NCI-H2196 (cell line): ENCODE results near the gene ZFAND3.

Source experiments
- DNase-seq: peaks from one replicate; lab custom pipeline; 2025; ENCODE audit not compliant: unreplicated experiment; lab: John Stamatoyannopoulos, UW

The ZFAND3 gene

DNA sequence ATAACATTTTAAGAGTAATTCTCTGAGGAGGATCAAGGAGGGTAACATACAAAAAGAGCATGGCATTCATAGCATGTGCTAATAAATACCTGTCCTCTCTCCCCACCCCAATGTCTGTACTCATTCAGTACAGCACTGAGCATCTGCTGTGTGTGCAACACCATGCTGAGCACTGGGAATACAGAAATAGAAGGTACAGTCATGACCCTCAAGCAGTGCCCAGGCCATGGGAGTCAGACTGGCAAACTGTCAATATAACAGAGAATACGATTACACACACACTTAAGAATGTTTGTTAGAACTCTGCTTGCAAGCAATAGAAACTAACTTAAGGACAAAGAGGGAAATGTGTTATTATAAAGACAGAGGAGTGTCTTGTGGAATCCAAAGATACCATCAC lies 24.7 kb upstream of the ZFAND3 start:
- DNase-seq = no peak

GRCh38 chr6:37798436-37799262 lies 20.9 kb upstream of the ZFAND3 start:
- DNase-seq = no peak

- DNase-seq = no peak
These were observed 20.3 kb upstream of the ZFAND3 start for GRCh38 chr6:37799263-37799644.

- no peak for DNase-seq
These were observed 18.6 kb upstream of the ZFAND3 start for GRCh38 chr6:37800703-37801604.

DNA sequence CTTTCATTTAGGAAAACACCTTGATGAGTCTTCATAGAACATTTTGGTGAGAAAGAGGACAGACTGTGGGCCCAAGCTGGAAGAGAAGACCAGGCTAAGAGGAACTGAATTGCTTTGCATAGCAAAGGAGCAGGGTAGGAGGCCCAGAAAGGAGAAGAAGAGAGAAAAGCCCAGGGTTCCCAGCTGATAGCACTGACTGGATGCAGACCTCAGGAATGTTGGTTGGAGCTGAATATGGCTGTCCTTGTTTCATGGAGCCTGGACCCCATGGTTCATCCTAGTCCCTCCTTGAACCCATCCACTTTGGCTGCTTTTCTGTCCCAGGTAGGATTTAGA lies 18.0 kb upstream of the ZFAND3 start:
- no peak for DNase-seq

GRCh38 chr6:37802810-37803209 lies 16.7 kb upstream of the ZFAND3 start:
- no peak for DNase-seq

DNA sequence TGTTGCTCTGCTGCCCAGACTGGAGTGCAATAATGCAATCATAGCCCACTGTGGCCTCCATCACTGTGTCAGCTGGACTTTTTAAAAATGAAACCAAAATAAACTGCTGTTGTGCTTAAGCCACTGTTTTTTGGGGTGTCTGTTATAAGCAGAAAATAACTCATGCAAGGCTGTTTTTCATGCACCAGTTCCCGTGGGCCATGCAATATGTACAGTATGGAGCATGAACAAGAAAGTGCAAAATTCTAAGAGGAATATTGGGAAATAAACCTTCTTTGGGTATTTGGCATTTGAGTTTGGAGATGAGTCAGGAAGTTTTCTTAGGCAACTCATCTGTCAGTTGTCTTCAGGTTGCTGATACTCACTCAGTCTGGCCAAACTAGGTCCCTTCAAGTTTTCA lies 14.9 kb upstream of the ZFAND3 start:
- DNase-seq = no peak

GRCh38 chr6:37806213-37806612 lies 13.3 kb upstream of the ZFAND3 start:
- DNase-seq = no peak

DNA sequence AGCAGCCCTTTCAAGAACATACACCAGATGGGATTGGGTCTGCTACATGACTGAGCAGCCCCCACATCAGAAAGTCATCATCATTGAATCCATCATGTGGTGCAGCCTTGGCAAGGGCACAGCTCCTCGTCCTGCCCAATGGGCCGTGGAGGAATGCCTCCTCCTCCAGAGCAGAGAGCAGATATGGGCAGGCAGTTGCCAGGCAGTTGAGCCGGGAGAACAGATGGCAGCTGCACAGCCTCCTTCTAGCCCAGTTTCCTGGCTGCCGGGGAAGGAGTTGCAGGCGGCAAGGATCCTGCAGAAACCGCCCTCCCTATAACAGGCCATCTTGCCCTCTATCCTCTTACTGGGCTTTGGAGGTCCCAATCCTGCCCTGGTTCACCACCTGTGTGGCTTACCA lies 11.9 kb upstream of the ZFAND3 start:
- DNase-seq = peak; percentile 12

DNA sequence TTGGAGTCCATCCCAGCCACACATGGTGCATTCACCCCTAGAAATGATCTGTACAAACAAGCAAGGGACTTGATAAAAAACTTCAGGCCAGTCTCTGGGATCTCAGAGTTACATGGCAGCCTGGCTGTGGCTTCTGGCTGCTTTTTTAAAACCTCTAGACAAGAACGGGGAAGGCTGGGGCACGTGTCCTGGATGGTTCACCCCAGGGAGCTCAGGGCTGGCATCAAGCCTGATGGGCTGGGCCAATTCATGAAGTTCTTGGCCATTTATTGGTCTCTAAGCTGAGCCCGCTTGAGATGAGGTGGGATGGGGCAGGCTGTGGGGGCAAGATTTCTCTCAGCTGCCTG lies 10.4 kb upstream of the ZFAND3 start:
- no peak for DNase-seq

GRCh38 chr6:37812841-37813240 lies 6.7 kb upstream of the ZFAND3 start:
- DNase-seq = no peak

DNA sequence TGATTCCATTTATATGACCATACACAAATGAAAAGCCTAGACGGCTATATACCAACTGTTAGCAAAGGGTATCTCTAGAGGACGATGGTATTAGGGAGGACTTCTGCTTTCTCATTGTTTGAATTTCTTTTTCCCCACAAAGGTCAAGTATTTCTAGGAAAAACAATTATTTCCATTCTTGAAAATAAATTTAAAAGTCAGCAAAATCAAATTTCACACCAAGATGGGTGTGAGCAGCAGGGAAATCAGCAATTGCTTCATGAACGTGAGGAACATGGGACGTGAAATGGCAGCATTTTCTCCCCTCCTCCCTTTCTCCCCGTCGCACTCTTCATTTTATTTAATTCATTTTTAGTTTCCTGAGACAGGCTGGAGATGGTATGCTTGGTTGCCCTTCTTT lies 5.2 kb upstream of the ZFAND3 start:
- DNase-seq = no peak

DNA sequence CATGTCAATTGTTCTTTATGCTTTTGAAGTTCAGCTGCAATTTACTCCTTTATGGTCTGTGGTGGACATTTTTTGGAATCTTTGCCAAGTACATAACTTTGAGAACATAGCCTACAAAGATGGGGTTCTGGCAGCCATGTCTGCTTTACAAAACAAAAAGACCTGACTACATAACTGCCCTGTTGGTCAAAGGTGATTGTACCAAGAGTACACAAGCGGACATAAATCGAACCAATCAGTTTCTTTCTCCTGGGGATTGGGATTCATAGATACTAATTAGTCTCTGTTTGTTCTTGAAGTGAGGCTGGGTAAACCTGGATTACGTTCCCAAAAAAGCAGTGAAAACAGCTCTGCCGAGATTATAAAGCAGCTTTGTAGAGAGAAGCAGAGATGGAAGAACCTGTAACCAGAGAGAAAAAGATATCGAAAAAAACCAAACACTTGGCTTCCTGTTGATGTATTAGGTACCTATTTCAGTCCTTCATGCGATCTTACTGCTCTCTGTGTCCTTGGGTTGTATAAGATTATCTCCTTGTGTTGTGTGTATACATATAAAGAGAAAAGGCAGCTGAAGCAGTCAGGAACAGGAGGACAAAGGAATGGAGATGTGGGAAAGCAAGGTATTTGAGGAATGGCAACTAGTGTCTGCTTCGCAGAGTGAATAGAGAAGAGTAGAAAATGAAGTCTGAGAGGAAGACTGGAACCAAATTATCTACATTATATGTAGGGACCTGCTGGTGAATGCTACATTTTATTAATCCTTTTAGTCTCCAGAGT lies 2.7 kb upstream of the ZFAND3 start:
- DNase-seq = no peak

DNA sequence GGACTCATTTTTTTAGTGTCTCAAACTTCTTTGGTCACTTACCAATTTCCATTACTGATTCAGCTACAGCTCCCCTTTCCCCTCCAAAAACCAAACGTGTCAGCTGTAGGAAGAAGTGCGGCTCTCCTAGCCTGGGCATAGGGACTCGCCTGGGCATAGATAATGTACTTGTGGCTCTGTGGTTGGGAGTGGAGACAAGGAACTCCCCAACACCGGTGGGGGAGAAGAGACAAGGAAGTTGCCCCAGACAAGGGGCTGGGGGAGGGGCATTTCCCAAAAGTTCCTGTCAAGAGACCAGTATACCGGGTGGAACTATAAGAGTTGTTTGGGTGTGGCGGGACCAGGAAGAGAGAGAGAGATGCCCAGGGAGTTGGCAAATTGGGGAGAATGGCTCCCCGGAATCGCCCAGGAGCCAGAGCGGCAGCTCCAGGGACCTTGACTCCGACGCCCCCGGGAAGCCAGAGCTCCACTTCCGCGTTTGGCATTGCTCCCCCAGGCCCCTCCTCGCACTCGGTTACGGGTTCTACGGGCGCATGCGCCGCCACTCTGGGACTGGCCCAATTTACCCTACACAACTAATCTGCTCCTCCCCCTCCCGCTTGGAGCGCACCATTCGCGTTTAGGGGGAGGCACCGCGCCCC lies 871 bp upstream of the ZFAND3 start:
- peak; percentile 95 for DNase-seq

- peak; percentile 11 for DNase-seq
These were observed 533 bp downstream of the ZFAND3 start for GRCh38 chr6:37819802-37820717.

- DNase-seq = no peak
These were observed 1.2 kb downstream of the ZFAND3 start for GRCh38 chr6:37820718-37821079.

DNA sequence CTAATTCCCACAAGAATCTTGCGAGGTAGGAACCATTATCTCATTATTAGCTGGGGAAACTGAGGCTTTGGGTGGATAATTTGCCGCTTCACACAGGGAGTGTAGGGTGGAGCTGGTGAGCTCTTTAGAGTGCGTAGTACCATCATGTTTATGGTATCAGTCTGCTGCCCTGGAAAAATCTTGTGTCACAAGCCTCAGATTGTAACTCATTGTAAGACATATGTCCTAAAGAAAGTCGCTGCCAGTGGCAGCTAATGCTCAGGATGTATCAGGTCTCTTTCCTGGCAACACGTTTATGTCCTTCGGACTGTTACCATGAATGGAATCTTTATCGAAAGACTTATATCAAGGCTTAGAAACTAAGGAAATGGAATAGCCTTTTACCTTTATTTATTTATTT lies 1.9 kb downstream of the ZFAND3 start:
- no peak for DNase-seq

DNA sequence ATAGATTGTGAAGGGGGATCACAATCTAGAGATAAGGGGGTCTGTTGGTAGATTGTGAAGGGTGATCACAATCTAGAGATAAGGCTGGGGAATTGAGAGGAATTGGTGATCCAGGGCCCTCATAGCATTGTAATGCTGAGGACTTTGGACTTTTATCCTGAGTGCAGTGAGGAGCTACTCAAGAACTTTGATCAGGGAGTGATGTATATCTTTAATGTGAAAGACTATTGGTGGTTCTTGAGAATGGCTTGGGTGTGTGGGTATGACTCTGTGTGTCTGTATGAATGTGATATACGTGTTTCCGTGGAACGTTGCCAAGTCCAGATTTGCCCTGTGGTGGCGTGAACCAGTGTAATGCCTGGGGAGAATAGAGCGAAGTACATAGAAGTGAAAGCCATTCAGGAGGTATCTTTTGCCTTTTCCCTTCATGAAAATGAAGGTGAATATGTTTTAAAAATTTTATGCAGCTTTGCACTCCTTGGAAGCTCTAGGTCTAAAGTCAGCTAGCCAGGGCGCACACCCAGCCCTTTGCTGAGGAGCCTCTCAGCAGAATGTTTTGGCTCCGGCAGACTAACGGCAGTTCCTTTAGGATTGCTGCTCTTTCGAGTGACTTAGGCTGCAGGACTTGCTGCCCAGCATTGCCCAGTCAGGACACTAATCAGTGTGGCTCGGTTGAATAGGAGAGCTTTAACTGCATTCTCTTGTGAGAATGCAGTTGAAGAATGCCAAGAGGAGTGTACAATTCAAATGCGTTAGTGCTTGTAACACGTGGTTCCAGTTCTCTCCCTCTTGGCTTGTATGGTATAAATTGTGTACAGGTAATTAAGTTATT lies 3.5 kb downstream of the ZFAND3 start:
- no peak for DNase-seq

DNA sequence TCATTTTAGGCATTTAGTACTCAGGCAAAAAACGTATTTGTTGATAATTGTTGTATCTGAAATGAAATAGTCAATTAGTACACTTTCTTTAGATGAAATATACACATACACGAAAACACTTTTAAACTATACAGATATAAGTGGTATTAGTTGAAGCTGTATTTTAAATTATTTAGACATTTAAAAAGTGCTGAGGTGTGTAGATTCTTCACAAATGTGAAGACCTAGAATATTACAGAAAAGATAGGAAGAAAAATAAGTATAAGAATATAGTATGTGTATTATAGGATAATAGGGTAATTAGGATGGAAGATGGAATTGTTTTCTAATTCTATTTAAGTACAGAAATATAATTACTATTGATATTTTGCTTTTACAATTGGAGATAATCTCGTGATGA lies 4.6 kb downstream of the ZFAND3 start:
- DNase-seq = no peak
